ENCODE results near the gene MED25.

- TF ChIP-seq CTCF (IDR thresholded peaks at IDR 0.05) (no peak), POLR2AphosphoS5 (IDR thresholded peaks at IDR 0.05; ENCODE audit: insufficient read depth in 1 of 2, low read depth in 1 of 2) (no peak)
Measured at GRCh38 chr19:49863935-49864320, 45.8 kb downstream of the MED25 start.

Data from vagina (tissue), 2 donors.